ENCODE results near the gene VAT1. TPM values are rescaled to one million over a fixed set of nuclear protein-coding genes. Genes with fewer than 3 reads are reported as not detected.

Gene VAT1
- total and polyA plus RNA-seq, 9 of the 15 experiments (the other 6 are each of a cell fraction or from before 2014, with no cell fraction given), result 29.4 to 153 (median 66.7) TPM

DNA sequence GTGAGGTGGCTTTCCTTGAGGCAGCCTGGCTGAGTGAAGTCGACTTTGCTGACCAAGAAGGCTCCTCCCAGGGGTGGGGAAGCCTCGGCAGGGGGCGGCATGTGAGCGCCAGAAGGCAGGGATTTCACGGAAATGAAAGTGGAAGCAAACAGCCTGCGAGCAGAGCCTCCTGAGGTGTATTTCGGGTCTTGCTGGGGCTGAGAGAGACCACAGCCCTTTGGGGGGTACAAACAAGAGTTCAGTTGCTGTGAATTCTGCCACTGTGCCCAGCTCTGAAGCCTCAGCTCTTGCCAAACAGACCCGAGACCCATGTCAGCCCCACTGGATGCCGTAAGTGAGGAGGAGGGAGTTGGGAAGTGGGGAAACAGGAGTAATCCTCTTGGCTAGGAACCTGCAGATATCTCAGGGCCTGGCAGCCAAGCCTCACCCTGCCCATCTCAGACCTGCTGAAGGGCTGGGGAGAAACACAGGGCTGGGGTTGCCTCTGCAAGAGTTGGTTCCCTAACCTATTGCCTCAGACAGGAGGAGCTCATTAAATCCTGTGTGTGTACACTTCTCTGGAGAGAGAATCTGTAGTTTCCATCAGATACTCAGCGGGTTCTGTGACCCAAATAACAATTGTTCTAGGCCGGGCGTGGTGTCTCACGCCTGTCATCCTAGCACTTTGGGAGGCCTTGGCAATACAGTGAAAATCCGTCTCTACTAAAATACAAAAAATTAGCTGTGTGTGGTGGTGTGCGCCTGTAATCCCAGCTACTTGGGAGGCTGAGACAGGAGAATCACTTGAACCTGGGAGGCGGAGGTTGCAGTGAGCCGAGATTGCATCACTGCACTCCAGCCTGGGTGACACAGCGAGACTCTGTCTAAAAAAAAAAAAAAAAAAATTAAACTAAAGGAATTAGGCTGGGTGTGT is 15.3 kb downstream of the VAT1 start, which contains the start of gene IFI35 (continued):
- TF ChIP-seq SMARCA5 (IDR thresholded peaks at IDR 0.05) (peak; percentile 76), PTRF (tag; IDR thresholded peaks at IDR 0.05) (no peak), RFX1 (IDR thresholded peaks at IDR 0.05) (no peak), MECOM (CRISPR knock-in tag; IDR thresholded peaks at IDR 0.05) (no peak), LEF1 (IDR thresholded peaks at IDR 0.05) (no peak), GABPA (tag; conservative IDR thresholded peaks at IDR 0.05; ENCODE audit: low read depth) (no peak), ZNF197 (CRISPR knock-in tag; IDR thresholded peaks at IDR 0.05; ENCODE audit: low read depth) (no peak), PYGO2 (tag; IDR thresholded peaks at IDR 0.05) (no peak), NONO (IDR thresholded peaks at IDR 0.05; ENCODE audit: low read depth in 2 of 2, low read length in 1 of 2) (no peak), RAD51 (IDR thresholded peaks at IDR 0.05; ENCODE audit: borderline replicate concordance, low read depth) (no peak), TARDBP (IDR thresholded peaks at IDR 0.05) (0 out of 2 replicates have a peak, but pooled peaks have one; percentile 35), EP400 (IDR thresholded peaks at IDR 0.05) (peak; percentile 34; the same call in 1 of the 2 replicates), MEF2D (tag; conservative IDR thresholded peaks at IDR 0.05; ENCODE audit: low read depth) (no peak), ZNF717 (CRISPR knock-in tag; IDR thresholded peaks at IDR 0.05) (no peak), FOS (IDR thresholded peaks at IDR 0.05; ENCODE audit: extremely low read depth, insufficient read length) (no peak), ATF7 (IDR thresholded peaks at IDR 0.05) (peak; percentile 19; the same call in 1 of the 2 replicates), SRSF9 (IDR thresholded peaks at IDR 0.05; ENCODE audit: borderline replicate concordance, low read depth, low read length) (no peak), U2AF2 (optimal IDR thresholded peaks at IDR 0.05; ENCODE audit: low read depth, low read length) (no peak)
- TF ChIP-seq, protein P1, sequence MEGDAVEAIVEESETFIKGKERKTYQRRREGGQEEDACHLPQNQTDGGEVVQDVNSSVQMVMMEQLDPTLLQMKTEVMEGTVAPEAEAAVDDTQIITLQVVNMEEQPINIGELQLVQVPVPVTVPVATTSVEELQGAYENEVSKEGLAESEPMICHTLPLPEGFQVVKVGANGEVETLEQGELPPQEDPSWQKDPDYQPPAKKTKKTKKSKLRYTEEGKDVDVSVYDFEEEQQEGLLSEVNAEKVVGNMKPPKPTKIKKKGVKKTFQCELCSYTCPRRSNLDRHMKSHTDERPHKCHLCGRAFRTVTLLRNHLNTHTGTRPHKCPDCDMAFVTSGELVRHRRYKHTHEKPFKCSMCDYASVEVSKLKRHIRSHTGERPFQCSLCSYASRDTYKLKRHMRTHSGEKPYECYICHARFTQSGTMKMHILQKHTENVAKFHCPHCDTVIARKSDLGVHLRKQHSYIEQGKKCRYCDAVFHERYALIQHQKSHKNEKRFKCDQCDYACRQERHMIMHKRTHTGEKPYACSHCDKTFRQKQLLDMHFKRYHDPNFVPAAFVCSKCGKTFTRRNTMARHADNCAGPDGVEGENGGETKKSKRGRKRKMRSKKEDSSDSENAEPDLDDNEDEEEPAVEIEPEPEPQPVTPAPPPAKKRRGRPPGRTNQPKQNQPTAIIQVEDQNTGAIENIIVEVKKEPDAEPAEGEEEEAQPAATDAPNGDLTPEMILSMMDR (IDR thresholded peaks at IDR 0.05 in 2 of 3, conservative IDR thresholded peaks at IDR 0.05 in 1 of 3; ENCODE audit: insufficient read depth in 2 of 3, low read depth in 1 of 3, low read length in 3 of 3), result peak; percentile 75 to 82 (median 79)
- TF ChIP-seq, protein P2, sequence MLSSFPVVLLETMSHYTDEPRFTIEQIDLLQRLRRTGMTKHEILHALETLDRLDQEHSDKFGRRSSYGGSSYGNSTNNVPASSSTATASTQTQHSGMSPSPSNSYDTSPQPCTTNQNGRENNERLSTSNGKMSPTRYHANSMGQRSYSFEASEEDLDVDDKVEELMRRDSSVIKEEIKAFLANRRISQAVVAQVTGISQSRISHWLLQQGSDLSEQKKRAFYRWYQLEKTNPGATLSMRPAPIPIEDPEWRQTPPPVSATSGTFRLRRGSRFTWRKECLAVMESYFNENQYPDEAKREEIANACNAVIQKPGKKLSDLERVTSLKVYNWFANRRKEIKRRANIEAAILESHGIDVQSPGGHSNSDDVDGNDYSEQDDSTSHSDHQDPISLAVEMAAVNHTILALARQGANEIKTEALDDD (IDR thresholded peaks at IDR 0.05), result 0 out of 2 replicates have a peak, but pooled peaks have one; percentile 12
- TF ChIP-seq, protein P3, sequence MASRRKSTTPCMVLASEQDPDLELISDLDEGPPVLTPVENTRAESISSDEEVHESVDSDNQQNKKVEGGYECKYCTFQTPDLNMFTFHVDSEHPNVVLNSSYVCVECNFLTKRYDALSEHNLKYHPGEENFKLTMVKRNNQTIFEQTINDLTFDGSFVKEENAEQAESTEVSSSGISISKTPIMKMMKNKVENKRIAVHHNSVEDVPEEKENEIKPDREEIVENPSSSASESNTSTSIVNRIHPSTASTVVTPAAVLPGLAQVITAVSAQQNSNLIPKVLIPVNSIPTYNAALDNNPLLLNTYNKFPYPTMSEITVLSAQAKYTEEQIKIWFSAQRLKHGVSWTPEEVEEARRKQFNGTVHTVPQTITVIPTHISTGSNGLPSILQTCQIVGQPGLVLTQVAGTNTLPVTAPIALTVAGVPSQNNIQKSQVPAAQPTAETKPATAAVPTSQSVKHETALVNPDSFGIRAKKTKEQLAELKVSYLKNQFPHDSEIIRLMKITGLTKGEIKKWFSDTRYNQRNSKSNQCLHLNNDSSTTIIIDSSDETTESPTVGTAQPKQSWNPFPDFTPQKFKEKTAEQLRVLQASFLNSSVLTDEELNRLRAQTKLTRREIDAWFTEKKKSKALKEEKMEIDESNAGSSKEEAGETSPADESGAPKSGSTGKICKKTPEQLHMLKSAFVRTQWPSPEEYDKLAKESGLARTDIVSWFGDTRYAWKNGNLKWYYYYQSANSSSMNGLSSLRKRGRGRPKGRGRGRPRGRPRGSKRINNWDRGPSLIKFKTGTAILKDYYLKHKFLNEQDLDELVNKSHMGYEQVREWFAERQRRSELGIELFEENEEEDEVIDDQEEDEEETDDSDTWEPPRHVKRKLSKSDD (conservative IDR thresholded peaks at IDR 0.05; ENCODE audit: low read length), result no peak
- TF ChIP-seq, protein P4, sequence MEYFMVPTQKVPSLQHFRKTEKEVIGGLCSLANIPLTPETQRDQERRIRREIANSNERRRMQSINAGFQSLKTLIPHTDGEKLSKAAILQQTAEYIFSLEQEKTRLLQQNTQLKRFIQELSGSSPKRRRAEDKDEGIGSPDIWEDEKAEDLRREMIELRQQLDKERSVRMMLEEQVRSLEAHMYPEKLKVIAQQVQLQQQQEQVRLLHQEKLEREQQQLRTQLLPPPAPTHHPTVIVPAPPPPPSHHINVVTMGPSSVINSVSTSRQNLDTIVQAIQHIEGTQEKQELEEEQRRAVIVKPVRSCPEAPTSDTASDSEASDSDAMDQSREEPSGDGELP (CRISPR knock-in tag; IDR thresholded peaks at IDR 0.05; ENCODE audit: borderline replicate concordance), result peak; percentile 50; the same call in 1 of the 2 replicates

Data from K562 (cell line).